Muscle of arm (tissue), 12 donors: ENCODE data around the gene REL. TPM values are rescaled to one million over a fixed set of nuclear protein-coding genes. Genes with fewer than 3 reads are reported as not detected.

Experiments
- DNase-seq: peaks from one replicate; pipeline ENCODE4 v3.0.0-alpha.2; 2013
- polyA plus RNA-seq, 12 donors: library from polyadenylated mRNA; unstranded; fragments of 120-200 nt; gene quantifications; one replicate each; pipeline ENCODE4 v1.2.1, GENCODE V29; 2013; ENCODE audit not compliant: insufficient read length in 12 of 12

The REL gene
- polyA plus RNA-seq, 12 donors = 4.2 to 9.1 (median 5.8) TPM; not detected in 1

DNA sequence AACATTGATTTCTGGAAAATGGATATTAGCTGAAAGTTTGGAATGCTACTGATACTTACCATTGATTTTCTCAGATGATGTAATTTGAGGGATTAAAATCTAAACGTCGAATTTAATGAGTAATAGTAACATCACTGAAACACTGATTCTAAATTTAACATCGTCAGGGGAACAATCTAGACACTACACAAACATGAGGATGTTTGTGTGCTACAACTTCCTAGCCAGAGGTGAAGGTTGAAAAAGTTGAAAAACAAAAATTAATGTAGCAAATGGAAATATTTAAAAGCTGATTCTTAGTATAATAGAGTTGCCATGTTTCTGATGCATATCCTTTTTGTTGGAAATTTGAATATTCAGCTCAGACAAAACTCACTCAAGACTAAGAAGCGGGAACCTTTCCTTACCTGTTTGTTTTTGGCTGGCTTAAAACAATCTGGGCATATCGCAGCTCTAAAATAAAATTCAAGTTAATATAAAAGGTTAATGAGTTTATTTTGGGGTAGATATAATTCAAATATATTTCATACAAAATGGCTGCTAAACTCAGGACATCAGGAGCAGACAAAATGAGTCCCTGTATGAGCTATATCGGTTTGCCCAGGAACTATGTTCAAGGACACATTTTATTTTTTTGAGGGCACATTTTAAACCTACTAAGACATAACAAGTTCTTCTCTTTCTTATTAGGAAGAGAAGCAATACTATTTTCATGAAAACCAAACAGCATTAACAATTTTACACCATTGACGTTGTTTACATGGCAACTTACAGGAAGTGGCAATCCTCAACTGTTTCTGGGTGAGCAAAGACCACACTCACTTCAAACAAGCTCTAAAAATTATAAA lies 83.5 kb downstream of the REL start:
- DNase-seq = no peak

- DNase-seq = no peak
Measured at GRCh38 chr2:60965499-60965785, 84.1 kb downstream of the REL start.

DNA sequence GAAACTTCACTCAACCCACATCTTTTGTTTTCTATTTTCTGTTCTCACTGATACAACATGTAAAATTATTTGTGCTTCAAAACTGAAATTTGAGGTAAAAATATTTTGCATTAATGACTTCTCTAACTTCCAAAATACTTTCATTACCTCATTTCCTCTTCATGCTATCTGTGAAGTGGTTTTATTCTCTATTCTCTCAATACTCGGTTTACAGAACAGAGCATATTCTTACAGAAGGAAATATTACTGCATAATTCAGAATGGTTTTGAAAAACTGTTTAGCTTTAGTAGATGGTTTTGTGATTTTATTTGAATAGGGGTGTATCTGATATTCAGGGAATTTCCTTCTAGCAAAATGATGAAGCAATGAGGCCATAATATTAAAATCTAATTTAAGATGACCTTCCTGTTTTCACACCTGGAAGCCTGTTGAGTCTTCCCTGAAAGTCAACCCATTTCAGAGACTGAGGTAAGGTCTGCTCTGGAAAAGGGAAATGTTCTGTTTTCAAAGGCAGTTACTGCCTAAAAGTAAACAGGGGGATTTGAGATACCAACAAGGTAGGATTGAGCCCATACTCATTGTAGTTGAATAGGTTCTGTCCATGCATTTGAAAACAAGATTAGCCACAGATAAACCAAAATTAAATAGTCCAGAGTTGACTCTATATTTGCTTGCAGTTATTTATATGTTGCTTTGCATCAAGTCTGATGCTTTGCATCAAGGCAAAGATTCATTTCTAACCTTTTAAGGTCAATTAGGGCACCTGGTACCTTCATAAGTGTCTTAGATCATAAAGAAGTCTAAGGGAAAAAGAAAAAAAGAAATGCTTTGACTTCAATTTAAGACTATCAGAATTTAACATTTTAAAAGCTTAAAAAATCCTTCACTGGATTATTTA lies 85.4 kb downstream of the REL start:
- DNase-seq = no peak

GRCh38 chr2:60972889-60973656 lies 91.7 kb downstream of the REL start:
- no peak for DNase-seq

GRCh38 chr2:60973705-60974104 lies 92.3 kb downstream of the REL start:
- DNase-seq = no peak

GRCh38 chr2:60974652-60975051 lies 93.3 kb downstream of the REL start:
- no peak for DNase-seq

Other genes with a start within 250 kb of the REL start
- 10 to 100 TPM in 11 of 12 donors, not detected in 1; 12.6 to 19.4 (median 13.9) TPM for gene PAPOLG, start 125.3 kb upstream of the REL start, polyA plus RNA-seq
- 10 to 100 TPM in 11 of 12 donors, not detected in 1; 17.6 to 30.2 (median 24.4) TPM for gene PEX13, start 136.1 kb downstream of the REL start, polyA plus RNA-seq
- 1 to 10 TPM in 11 of 12 donors, not detected in 1; 3.8 to 9.5 (median 5.2) TPM for gene PUS10, start 136.7 kb downstream of the REL start, polyA plus RNA-seq
- gene SANBR, start 184.3 kb downstream of the REL start, polyA plus RNA-seq = 10 to 100 TPM in 9 of 12 donors, 1 to 10 TPM in 2, not detected in 1; 8.9 to 31.1 (median 13.3) TPM